Mesenchymal stem cell (in vitro differentiated cells and primary cell): ENCODE measurements around the gene PRR20D.
"Not testable (repeated sequence)": the region's sequence is repeated elsewhere in the genome, so short reads cannot be mapped to it uniquely, and the experiment has no call there.

Source experiments
- DNase-seq: peaks from one replicate; pipeline ENCODE4 v3.0.0-alpha.2; 2013
- H2AFZ ChIP-seq: one replicate; pipeline ENCODE4 v1.6.1; 2013; ENCODE audit warnings: low read depth, mild to moderate bottlenecking, control low read depth, inconsistent platforms, low read length, moderate library complexity
- H2AK5ac ChIP-seq: 2 replicates; pipeline ENCODE4 v1.6.1; 2013; ENCODE audit warnings: low read length, moderate library complexity, mild to moderate bottlenecking, inconsistent platforms; ENCODE audit not compliant: severe bottlenecking
- H2BK120ac ChIP-seq: one replicate; pipeline ENCODE4 v1.6.1; 2013; ENCODE audit warnings: low read depth, mild to moderate bottlenecking, inconsistent platforms, low read length, moderate library complexity
- H2BK12ac ChIP-seq, 2 experiments: one replicate each; pipeline ENCODE4 v1.6.1; 2013; ENCODE audit warnings: inconsistent platforms in 2 of 2, low read length in 2 of 2, mild to moderate bottlenecking in 2 of 2, moderate library complexity in 2 of 2, control low read depth in 1 of 2
- H2BK15ac ChIP-seq: one replicate; pipeline ENCODE4 v1.6.1; 2013; ENCODE audit warnings: mild to moderate bottlenecking, low read depth, inconsistent platforms; ENCODE audit not compliant: poor library complexity, severe bottlenecking
- H2BK5ac ChIP-seq: 2 replicates; pipeline ENCODE4 v1.6.1; 2013; ENCODE audit warnings: low read depth, mild to moderate bottlenecking, low read length, control low read depth, inconsistent platforms; ENCODE audit not compliant: poor library complexity, severe bottlenecking
- H3K14ac ChIP-seq, 2 experiments: one replicate each; pipeline ENCODE4 v1.6.1; 2013; ENCODE audit warnings: inconsistent platforms in 2 of 2, low read length in 2 of 2, control low read depth in 1 of 2, mild to moderate bottlenecking in 1 of 2, moderate library complexity in 1 of 2
- H3K18ac ChIP-seq, 2 experiments: one replicate each; pipeline ENCODE4 v1.6.1; 2013; ENCODE audit warnings: inconsistent platforms in 2 of 2, low read length in 2 of 2, control low read depth in 1 of 2, low read depth in 1 of 2, mild to moderate bottlenecking in 1 of 2
- H3K23ac ChIP-seq, 2 experiments: one replicate each; pipeline ENCODE4 v1.6.1; 2013; ENCODE audit warnings: inconsistent platforms in 2 of 2, low read length in 2 of 2, mild to moderate bottlenecking in 2 of 2, moderate library complexity in 2 of 2, control low read depth in 1 of 2
- H3K27ac ChIP-seq: 2 replicates; pipeline ENCODE4 v1.5.1; 2013; ENCODE audit warnings: mild to moderate bottlenecking, moderate library complexity, low read length, control low read depth, inconsistent platforms; ENCODE audit not compliant: poor library complexity, severe bottlenecking
- H3K27me3 ChIP-seq, 2 experiments: 2 replicates each; pipeline versions ENCODE4 v1.6.1 to v1.7.0; 2013; ENCODE audit warnings: low read length in 2 of 2, mild to moderate bottlenecking in 2 of 2, moderate library complexity in 2 of 2, control low read depth in 1 of 2, inconsistent platforms in 1 of 2; ENCODE audit not compliant: control insufficient read depth in 1 of 2, insufficient read depth in 1 of 2
- H3K36me3 ChIP-seq, 2 experiments: 2 replicates each; pipeline versions ENCODE4 v1.6.1 to v1.7.0; 2013; ENCODE audit warnings: low read length in 2 of 2, control low read depth in 1 of 2, inconsistent platforms in 1 of 2, low read depth in 1 of 2, mild to moderate bottlenecking in 1 of 2; ENCODE audit not compliant: insufficient read depth in 2 of 2, control insufficient read depth in 1 of 2
- H3K4ac ChIP-seq, 2 experiments: one replicate each; pipeline ENCODE4 v1.6.1; 2013; ENCODE audit warnings: inconsistent platforms in 2 of 2, low read length in 2 of 2, mild to moderate bottlenecking in 2 of 2, moderate library complexity in 2 of 2, control low read depth in 1 of 2, low read depth in 1 of 2
- H3K4me1 ChIP-seq: 2 replicates; pipeline ENCODE4 v1.6.1; 2013; ENCODE audit warnings: low read depth, low read length, control low read depth; ENCODE audit not compliant: control insufficient read depth, insufficient read depth
- H3K4me2 ChIP-seq: 2 replicates; pipeline ENCODE4 v1.6.1; 2013; ENCODE audit warnings: low read length, mild to moderate bottlenecking, inconsistent platforms; ENCODE audit not compliant: poor library complexity, severe bottlenecking
- H3K4me3 ChIP-seq, 2 experiments: 2 replicates each; pipeline versions ENCODE4 v1.5.1 to v1.7.0; 2013; ENCODE audit warnings: low read length in 2 of 2, mild to moderate bottlenecking in 2 of 2, control low read depth in 1 of 2, low read depth in 1 of 2; ENCODE audit not compliant: insufficient read depth in 1 of 2
- H3K79me1 ChIP-seq: replicated peaks from 2 replicates; pipeline ENCODE4 v1.6.1; 2013; ENCODE audit warnings: mild to moderate bottlenecking, control low read depth, low read length, inconsistent platforms; ENCODE audit not compliant: poor library complexity, severe bottlenecking
- H3K9ac ChIP-seq: 2 replicates; pipeline ENCODE4 v1.7.0; 2013; ENCODE audit warnings: mild to moderate bottlenecking, low read length, moderate library complexity
- H3K9me3 ChIP-seq: 2 replicates; pipeline ENCODE4 v1.7.0; 2013; ENCODE audit warnings: mild to moderate bottlenecking, low read length; ENCODE audit not compliant: control insufficient read depth
- H4K8ac ChIP-seq: one replicate; pipeline ENCODE4 v1.6.1; 2013; ENCODE audit warnings: inconsistent platforms, mild to moderate bottlenecking, low read length, moderate library complexity
- H4K91ac ChIP-seq: one replicate; pipeline ENCODE4 v1.6.1; 2013; ENCODE audit warnings: mild to moderate bottlenecking, low read length, inconsistent platforms
- WGBS: methylation state at CpG from one replicate; pipeline ENCODE4 v1.1.7; 2013; ENCODE audit warnings: mixed read lengths; 5-methylcytosine and 5-hydroxymethylcytosine counted together

Gene PRR20D

GRCh38 chr13:57136093-57136492 is 24.3 kb upstream of the PRR20D start:
- Histone ChIP-seq H3K79me1 (no peaks in the 10 kb centered on the region), H3K36me3 (no peaks in the 10 kb centered on the region), H2BK12ac (no peak overlapping the region), H3K9ac (no peak overlapping the region), H3K9me3 (peaks cover 6% of the 10 kb centered on the region), H4K91ac (no peak overlapping the region), H2BK5ac (no peak overlapping the region), H3K4me3 (no peak overlapping the region), H2AK5ac (no peak overlapping the region), H3K18ac (no peak overlapping the region), H3K4me2 (no peak overlapping the region), H2AFZ (no peak overlapping the region), H3K23ac (no peak overlapping the region), H3K27ac (no peak overlapping the region), H2BK120ac (no peak overlapping the region), H2BK15ac (no peak overlapping the region), H3K4ac (no peak overlapping the region), H3K27me3 (no peaks in the 10 kb centered on the region), H3K14ac (no peak overlapping the region), H4K8ac (no peak overlapping the region), H3K4me1 (no peaks in the 10 kb centered on the region)
- WGBS, result 82% methylated on average over 2 of the region's 2 CpGs
- no peak for DNase-seq

DNA sequence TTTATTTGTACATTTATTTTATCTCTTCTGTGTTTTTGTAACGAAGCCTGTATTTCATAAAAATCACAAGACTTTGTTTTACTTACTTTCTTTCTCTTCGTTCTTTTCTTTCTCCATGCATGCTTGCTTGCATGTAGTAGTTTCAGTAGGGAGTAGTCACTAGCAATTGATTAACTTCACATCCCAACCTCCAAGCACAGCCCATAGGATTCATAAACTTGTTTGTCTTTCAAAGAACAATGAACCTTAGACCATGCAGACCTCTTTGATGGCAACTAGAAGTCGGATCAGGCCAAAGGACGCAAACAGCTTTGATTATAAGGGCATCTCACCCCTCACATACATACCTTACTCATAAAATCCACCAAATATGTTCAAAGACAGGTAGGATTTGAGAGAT is 22.8 kb upstream of the PRR20D start:
- no peaks in the 10 kb centered on the region for H3K79me1 ChIP-seq
- 82% methylated on average over 2 of the region's 4 CpGs for WGBS
- no peaks in the 10 kb centered on the region for H3K27me3 ChIP-seq
- no peak overlapping the region for H2BK12ac ChIP-seq
- no peak overlapping the region for H2BK5ac ChIP-seq
- no peaks in the 10 kb centered on the region for H3K9me3 ChIP-seq
- H4K8ac ChIP-seq, result no peak overlapping the region
- no peak overlapping the region for H3K18ac ChIP-seq
- no peaks in the 10 kb centered on the region for H3K36me3 ChIP-seq
- no peak overlapping the region for H2AK5ac ChIP-seq
- no peak overlapping the region for H3K4me2 ChIP-seq
- no peak overlapping the region for H3K9ac ChIP-seq
- H3K4me3 ChIP-seq, result no peak overlapping the region
- H2AFZ ChIP-seq, result no peak overlapping the region
- H3K4me1 ChIP-seq, result no peaks in the 10 kb centered on the region
- H2BK120ac ChIP-seq, result no peak overlapping the region
- no peak overlapping the region for H3K14ac ChIP-seq
- no peak overlapping the region for H3K27ac ChIP-seq
- no peak overlapping the region for H2BK15ac ChIP-seq
- H3K4ac ChIP-seq, result no peak overlapping the region
- H3K23ac ChIP-seq, result no peak overlapping the region
- no peak for DNase-seq
- H4K91ac ChIP-seq, result no peak overlapping the region

DNA sequence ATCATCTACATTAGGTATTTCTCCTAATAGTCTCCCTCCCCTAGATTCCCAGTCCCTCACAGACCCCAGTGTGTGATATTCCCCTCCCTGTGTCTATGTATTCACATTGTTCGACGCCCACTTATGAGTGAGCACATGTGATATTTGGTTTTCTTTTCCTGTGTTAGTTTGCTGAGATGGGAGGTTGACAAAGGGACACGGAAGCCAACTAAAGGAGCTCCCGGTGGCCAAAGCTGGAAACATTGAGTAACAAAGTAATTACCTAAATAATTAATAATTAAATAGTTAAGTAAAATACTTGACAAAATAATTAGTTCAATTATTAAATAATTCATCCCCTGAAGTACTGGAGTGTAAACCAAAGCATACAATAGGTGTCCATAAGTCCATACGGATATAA is 21.4 kb upstream of the PRR20D start:
- H3K9me3 ChIP-seq, result no peaks in the 10 kb centered on the region
- H2AK5ac ChIP-seq, result no peak overlapping the region
- H2BK12ac ChIP-seq, result no peak overlapping the region
- no peak overlapping the region for H2BK5ac ChIP-seq
- H2AFZ ChIP-seq, result no peak overlapping the region
- H3K23ac ChIP-seq, result no peak overlapping the region
- no peak overlapping the region for H2BK120ac ChIP-seq
- no peak overlapping the region for H3K14ac ChIP-seq
- no peaks in the 10 kb centered on the region for H3K27me3 ChIP-seq
- H3K4ac ChIP-seq, result no peak overlapping the region
- no CpG with 5 or more reads among the region's 5 CpGs for WGBS
- no peaks in the 10 kb centered on the region for H3K79me1 ChIP-seq
- H3K27ac ChIP-seq, result no peak overlapping the region
- DNase-seq, result no peak
- no peak overlapping the region for H4K91ac ChIP-seq
- no peak overlapping the region for H3K9ac ChIP-seq
- no peak overlapping the region for H2BK15ac ChIP-seq
- no peak overlapping the region for H3K18ac ChIP-seq
- H3K4me1 ChIP-seq, result no peaks in the 10 kb centered on the region
- no peak overlapping the region for H4K8ac ChIP-seq
- H3K4me3 ChIP-seq, result no peak overlapping the region
- no peaks in the 10 kb centered on the region for H3K36me3 ChIP-seq
- H3K4me2 ChIP-seq, result no peak overlapping the region

- H3K79me1 ChIP-seq, H3K4me3 ChIP-seq, H3K9ac ChIP-seq, H2AK5ac ChIP-seq, H3K4ac ChIP-seq, H3K27me3 ChIP-seq, H3K23ac ChIP-seq, H3K4me1 ChIP-seq, H2BK12ac ChIP-seq, DNase-seq, H3K9me3 ChIP-seq, H4K91ac ChIP-seq, H2BK5ac ChIP-seq, H3K27ac ChIP-seq, H2AFZ ChIP-seq, H3K14ac ChIP-seq, H4K8ac ChIP-seq, H3K36me3 ChIP-seq, H3K4me2 ChIP-seq, H2BK120ac ChIP-seq, H2BK15ac ChIP-seq, H3K18ac ChIP-seq: not testable (repeated sequence)
- WGBS, result no CpG with 5 or more reads among the region's 18 CpGs
These were observed 20.7 kb upstream of the PRR20D start for GRCh38 chr13:57139781-57140180.
